Skin epidermis (tissue), 12 donors: ENCODE measurements around the gene KMT2B.
"Not testable (repeated sequence)": the region's sequence is repeated elsewhere in the genome, so short reads cannot be mapped to it uniquely, and the experiment has no call there.

ENCODE experiments used
- H3K27ac ChIP-seq, 21 experiments: fragments of 200-600 bp; sonication (generic) in 11 of 21; one replicate each; pipeline ENCODE4 v1.5.0; 2020; ENCODE audit warnings: mild to moderate bottlenecking in 3 of 21, inconsistent platforms in 2 of 21, moderate library complexity in 2 of 21
- H3K4me3 ChIP-seq, 7 experiments: fragments of 200-600 bp; sonication (generic) in 2 of 7; one replicate each; pipeline ENCODE4 v1.5.0; 2020; ENCODE audit warnings: inconsistent platforms in 2 of 7, mild to moderate bottlenecking in 2 of 7, moderate library complexity in 1 of 7

Gene KMT2B

GRCh38 chr19:35753634-35754369 lies 36.0 kb downstream of the KMT2B start:
- no peak overlapping the region for H3K27ac ChIP-seq
- no peak overlapping the region for H3K4me3 ChIP-seq

DNA sequence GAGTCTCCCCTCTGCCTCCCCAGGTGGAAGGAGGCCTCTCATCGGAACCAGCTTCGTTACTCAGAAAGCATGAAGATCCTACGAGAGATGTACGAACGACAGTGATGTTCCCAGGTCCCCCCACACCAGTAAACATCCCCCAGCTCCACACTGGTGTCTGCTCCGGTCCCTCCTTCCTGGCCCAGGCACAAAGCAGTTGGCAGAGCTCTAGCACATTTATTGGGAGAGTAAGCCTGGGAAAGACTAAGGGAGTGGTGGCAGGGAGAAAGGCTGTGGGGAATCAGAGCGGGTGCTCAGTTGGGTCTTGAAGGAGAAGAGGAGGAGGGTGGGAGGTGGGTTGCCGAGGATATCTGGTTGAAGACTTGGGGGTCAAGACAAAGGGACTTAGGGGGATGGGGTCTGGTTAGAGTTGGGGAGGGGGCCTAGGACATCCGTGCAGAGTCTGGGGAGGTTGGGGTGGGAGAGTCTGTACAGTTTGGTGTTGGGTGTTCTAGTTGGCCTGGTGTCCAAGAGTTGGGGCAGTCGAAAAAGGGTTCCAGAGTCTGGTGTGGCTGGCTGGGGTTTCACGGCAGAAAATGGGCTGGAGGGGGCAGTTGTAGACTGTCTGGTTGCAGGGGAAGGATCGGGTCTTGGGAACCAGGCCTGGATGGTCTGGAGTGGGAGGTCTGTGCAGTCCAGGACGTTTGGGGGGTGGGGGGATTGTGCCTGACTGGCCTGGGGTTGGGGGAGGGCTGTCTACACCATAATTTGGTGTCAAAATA lies 36.7 kb downstream of the KMT2B start:
- H3K4me3 ChIP-seq, result no peak overlapping the region
- H3K27ac ChIP-seq, result peak overlapping the region in 11 of 21 experiments; percentile 48 to 97 (median 76)

DNA sequence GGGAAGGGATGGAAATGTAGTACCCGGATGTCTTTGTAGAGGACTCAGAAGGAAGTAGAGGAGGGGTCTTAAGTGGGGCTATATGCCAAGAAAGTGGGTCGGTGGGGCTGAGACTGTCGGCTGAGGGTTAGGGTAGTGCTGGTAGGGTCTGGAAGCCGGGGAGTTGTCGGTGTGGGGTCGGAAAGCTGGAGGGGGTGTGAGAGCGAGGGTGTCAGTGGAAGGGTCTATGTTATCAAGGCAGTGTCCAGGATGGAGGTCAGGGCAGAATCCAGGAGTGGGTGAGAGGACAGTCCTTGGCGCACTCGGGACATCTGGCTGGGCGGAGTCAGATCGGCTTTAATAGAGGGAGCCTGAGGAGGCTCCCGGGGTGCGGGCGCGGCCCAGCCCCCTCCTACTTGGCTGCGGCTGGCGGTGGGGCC lies 37.3 kb downstream of the KMT2B start:
- H3K27ac ChIP-seq, result peak overlapping the region in 16 of 21 experiments; percentile 5 to 97 (median 75)
- H3K4me3 ChIP-seq, result peak overlapping the region; percentile 7 to 76 (median 17)

DNA sequence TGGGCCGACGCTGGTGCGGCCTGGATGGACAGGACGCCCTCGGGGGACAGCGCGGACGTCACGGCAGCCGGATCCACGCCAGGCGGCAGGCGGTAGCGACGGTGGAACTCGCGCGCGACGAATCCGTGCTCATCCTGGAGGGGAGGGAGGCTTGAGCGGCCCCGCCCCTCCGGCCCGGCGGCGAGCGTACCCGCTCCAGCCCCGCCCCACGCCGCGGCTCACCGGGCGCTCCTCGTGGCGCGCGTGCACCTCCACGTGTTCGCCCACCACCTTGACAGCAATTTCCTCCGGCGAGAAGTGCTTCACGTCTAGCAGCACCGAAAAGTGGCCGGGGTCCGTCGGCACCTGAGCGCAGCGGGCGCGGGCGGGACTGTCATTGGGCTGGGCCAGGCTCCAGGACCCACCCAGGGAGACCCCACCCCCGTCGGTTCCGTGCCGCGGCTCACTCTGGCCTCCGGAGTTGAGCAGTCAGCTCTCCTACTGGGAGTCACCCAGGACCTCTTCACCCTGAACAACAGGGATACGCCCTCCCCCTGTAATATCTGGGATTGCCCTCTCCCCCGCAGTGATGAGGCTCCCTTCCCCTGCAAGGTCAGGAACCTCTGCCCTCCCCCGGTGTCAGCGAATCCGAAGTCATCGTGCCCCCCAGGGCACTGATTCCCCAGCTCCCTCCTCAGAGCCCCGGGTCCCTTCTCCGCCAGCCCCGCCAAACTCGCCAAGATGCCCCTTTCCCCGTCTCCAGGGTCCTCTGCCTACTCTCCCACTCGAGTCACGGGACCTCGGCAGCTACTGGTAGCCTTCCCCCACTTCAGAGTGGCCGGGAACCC lies 38.0 kb downstream of the KMT2B start:
- H3K27ac ChIP-seq, result peak overlapping the region in 19 of 21 experiments; percentile 0 to 97 (median 75)
- peak overlapping the region; percentile 7 to 76 (median 17) for H3K4me3 ChIP-seq

GRCh38 chr19:35756377-35757230 lies 38.8 kb downstream of the KMT2B start, which contains the start of gene HSPB6:
TSS of gene HSPB6 (minus strand) at chr19:35757029. CDS start at chr19:35757008, 21 bp downstream.
- peak within 1 kb of the TSS; percentile 5 to 97 (median 76) for H3K27ac ChIP-seq
- H3K4me3 ChIP-seq, result peak within 1 kb of the TSS; percentile 60 to 99 (median 78)

- H3K4me3 ChIP-seq, result peak overlapping the region; percentile 60 to 99 (median 78)
Observed at GRCh38 chr19:35757231-35757748, 39.5 kb downstream of the KMT2B start.

GRCh38 chr19:35757749-35758608 lies 40.2 kb downstream of the KMT2B start, which contains the start of gene PROSER3:
TSS of gene PROSER3 (plus strand) at chr19:35758176. CDS start at chr19:35758216, 40 bp downstream.
- Histone ChIP-seq H3K4me3 (peak within 1 kb of the TSS; percentile 60 to 99 (median 78)), H3K27ac (peak within 1 kb of the TSS; percentile 63 to 97 (median 92))

More at GRCh38 chr19:35757231-35757748, 39.5 kb downstream of the KMT2B start:
- peak overlapping the region; percentile 5 to 97 (median 76) for H3K27ac ChIP-seq

DNA sequence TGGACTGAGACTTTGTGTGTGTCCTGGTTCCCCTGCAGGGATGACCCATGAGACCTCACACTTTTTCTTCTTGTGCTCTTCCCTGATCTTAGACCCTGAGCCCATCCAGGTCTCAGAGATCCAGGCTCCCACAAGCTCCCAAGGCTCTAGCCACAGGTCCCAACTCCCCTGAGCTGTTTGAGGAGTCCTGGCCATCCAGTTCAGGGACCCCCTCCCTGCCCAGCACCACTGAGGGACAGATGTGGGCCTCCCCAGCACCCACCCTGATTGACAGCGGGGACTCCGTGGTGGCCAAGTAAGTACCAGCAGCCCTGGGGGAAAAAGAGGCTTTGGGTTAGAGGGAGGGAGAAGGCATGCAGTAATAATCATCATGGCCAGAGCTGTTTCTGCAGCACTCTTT lies 41.9 kb downstream of the KMT2B start:
- Histone ChIP-seq H3K4me3 (no peak overlapping the region), H3K27ac (no peak overlapping the region)

GRCh38 chr19:35760711-35761349 lies 43.0 kb downstream of the KMT2B start:
- H3K27ac ChIP-seq, result no peak overlapping the region
- no peak overlapping the region for H3K4me3 ChIP-seq

GRCh38 chr19:35764432-35765315 lies 46.9 kb downstream of the KMT2B start:
- Histone ChIP-seq H3K27ac (no peak overlapping the region), H3K4me3 (no peak overlapping the region)

DNA sequence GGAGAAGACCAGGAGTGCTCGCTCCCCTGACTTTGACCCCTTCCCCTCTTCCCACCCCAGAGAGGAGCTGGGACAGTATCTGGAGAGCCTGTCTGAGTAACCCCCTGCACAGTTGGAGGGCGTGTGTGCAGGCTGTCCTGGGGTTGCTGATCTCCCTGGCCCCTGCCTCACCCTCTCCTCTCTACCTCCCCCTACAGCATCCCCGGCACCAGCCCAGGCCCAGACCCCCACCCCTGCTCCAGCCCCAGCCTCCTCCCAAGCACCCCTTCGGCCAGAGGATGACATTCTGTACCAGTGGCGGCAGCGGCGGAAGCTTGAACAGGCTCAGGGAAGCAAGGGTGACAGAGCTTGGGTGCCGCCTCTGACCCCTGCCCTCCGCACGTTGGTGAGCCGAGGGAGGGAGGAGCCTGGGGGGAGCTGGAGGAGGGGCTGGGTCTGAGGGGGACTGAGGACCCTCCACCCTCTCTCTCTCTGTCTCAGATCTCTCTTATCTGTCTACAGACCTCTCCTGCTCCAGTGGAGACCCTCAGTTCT lies 48.8 kb downstream of the KMT2B start:
- Histone ChIP-seq H3K4me3 (no peak overlapping the region), H3K27ac (no peak overlapping the region)

- no peak overlapping the region for H3K4me3 ChIP-seq
- no peak overlapping the region for H3K27ac ChIP-seq
Observed at GRCh38 chr19:35767288-35768081, 49.7 kb downstream of the KMT2B start.

DNA sequence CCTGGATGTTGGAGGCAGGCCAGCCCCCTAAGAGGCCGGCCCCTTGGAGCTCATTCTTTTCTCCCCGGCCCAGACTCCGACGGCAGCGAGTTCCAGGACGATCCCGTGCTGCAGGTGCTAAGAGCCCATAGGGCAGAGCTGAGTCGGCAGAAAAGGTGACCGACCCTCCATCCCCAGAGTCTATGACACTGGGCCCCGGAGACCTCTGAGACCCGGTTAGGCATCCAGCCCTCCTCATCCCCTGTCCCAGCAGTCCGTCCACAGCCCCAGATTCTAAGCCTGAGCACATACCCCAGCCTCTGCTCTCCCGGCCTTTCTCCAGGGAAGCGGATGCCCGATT lies 50.2 kb downstream of the KMT2B start:
- no peak overlapping the region for H3K27ac ChIP-seq
- H3K4me3 ChIP-seq, result no peak overlapping the region

GRCh38 chr19:35772362-35772761 lies 54.6 kb downstream of the KMT2B start:
- not testable (repeated sequence) for H3K27ac ChIP-seq, H3K4me3 ChIP-seq

- Histone ChIP-seq H3K27ac (no peak overlapping the region), H3K4me3 (no peak overlapping the region)
Observed at GRCh38 chr19:35773020-35773806, 55.4 kb downstream of the KMT2B start.
